ENCODE data around the gene CCNA2.

Gene CCNA2

DNA sequence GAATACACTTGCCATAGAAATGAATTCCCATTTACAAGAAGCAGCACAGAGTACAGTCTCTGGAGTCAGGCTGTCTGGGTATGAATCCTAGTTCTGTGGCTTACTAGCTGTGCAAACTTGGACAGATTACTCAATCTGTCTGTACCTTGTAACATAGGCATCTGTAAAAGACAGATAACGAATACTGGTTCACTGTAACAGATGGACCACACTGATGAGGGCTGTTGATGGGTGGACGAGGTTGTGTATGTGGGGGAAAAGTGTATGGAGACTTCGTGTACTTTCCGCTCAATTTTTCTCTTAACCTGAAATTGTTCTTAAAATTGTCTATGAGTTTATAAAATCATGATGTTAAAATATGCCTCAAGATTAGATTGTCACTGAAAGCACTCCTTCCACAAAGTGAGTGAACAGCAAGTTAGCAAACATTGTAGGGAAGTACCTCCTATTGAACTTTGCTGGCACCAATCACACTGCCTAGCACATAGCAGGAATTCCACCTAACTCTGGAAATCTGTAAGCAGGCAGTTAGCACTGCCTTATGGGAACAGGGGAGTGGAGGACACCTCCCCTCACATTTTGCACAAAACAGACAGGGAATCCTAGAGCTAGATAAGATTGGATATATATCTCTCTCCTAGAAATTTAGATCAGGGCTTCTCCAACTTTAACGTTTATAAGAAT is 29.0 kb downstream of the CCNA2 start:
- Histone ChIP-seq H3K9me2 (replicated peaks; ENCODE audit: insufficient read depth, low read length) (no peaks in the 10 kb centered on the region), H2AFZ (ENCODE audit: low read depth, low read length, severe bottlenecking) (no peak overlapping the region), H3F3A (ENCODE audit: insufficient read depth) (no peaks in the 10 kb centered on the region), H3K36me3 (ENCODE audit: low read length) (no peaks in the 10 kb centered on the region), H3K9ac (ENCODE audit: low read length) (no peak overlapping the region), H3K27ac (ENCODE audit: low read depth, low read length) (no peak overlapping the region), H3K4me2 (ENCODE audit: low read depth, low read length, poor library complexity, severe bottlenecking) (no peak overlapping the region), H3K27me3 (ENCODE audit: low read length) (no peaks in the 10 kb centered on the region), H3K9me3 (ENCODE audit: insufficient read depth, low read length) (no peaks in the 10 kb centered on the region), H3K79me2 (ENCODE audit: insufficient read depth, low read length) (no peaks in the 10 kb centered on the region), H4K20me1 (ENCODE audit: low read depth, low read length) (no peaks in the 10 kb centered on the region), H3K4me3 (ENCODE audit: insufficient read depth, low read length, poor library complexity, severe bottlenecking) (no peak overlapping the region)
- TF ChIP-seq, protein P1, sequence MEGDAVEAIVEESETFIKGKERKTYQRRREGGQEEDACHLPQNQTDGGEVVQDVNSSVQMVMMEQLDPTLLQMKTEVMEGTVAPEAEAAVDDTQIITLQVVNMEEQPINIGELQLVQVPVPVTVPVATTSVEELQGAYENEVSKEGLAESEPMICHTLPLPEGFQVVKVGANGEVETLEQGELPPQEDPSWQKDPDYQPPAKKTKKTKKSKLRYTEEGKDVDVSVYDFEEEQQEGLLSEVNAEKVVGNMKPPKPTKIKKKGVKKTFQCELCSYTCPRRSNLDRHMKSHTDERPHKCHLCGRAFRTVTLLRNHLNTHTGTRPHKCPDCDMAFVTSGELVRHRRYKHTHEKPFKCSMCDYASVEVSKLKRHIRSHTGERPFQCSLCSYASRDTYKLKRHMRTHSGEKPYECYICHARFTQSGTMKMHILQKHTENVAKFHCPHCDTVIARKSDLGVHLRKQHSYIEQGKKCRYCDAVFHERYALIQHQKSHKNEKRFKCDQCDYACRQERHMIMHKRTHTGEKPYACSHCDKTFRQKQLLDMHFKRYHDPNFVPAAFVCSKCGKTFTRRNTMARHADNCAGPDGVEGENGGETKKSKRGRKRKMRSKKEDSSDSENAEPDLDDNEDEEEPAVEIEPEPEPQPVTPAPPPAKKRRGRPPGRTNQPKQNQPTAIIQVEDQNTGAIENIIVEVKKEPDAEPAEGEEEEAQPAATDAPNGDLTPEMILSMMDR (IDR thresholded peaks at IDR 0.05; ENCODE audit: insufficient read depth, low read length, poor library complexity, severe bottlenecking): no peak
- TF ChIP-seq EZH2phosphoT487 (conservative IDR thresholded peaks at IDR 0.05; ENCODE audit: low read length): no peak

- Histone ChIP-seq H3K27me3 (ENCODE audit: low read length) (no peaks in the 10 kb centered on the region), H3K79me2 (ENCODE audit: insufficient read depth, low read length) (no peaks in the 10 kb centered on the region), H3K9me3 (ENCODE audit: insufficient read depth, low read length) (no peaks in the 10 kb centered on the region), H3K36me3 (ENCODE audit: low read length) (no peaks in the 10 kb centered on the region), H3K4me2 (ENCODE audit: low read depth, low read length, poor library complexity, severe bottlenecking) (no peak overlapping the region), H3K27ac (ENCODE audit: low read depth, low read length) (no peak overlapping the region), H3K9me2 (replicated peaks; ENCODE audit: insufficient read depth, low read length) (no peaks in the 10 kb centered on the region), H3K9ac (ENCODE audit: low read length) (no peak overlapping the region), H2AFZ (ENCODE audit: low read depth, low read length, severe bottlenecking) (no peak overlapping the region), H3K4me3 (ENCODE audit: insufficient read depth, low read length, poor library complexity, severe bottlenecking) (no peak overlapping the region), H3F3A (ENCODE audit: insufficient read depth) (no peaks in the 10 kb centered on the region), H4K20me1 (ENCODE audit: low read depth, low read length) (no peaks in the 10 kb centered on the region)
- TF ChIP-seq, protein P1 (IDR thresholded peaks at IDR 0.05; ENCODE audit: insufficient read depth, low read length, poor library complexity, severe bottlenecking): no peak
- TF ChIP-seq EZH2phosphoT487 (conservative IDR thresholded peaks at IDR 0.05; ENCODE audit: low read length): no peak
Observed at GRCh38 chr4:121792966-121793365, 30.7 kb downstream of the CCNA2 start.

DNA sequence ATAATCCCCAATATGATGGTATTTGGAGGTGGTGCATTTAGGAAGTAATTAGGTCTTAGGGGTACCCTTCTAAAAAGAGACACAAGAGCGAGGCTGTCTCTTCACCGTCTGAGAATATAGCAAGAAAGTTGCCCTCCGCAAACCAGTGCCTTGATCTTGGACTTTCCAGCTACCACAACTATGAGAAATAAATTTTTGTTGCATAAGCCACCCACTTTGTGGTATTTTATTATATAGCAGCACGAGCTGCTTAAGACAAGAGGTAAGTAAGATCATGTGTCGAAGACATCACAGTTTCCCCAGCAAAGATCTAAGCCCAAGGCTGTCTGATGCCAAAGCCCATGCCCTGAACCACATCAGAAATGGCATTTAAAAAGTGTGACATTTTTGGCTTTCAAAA is 32.2 kb downstream of the CCNA2 start:
- no peak overlapping the region for H3K9ac ChIP-seq (ENCODE audit: low read length)
- H2AFZ ChIP-seq (ENCODE audit: low read depth, low read length, severe bottlenecking): no peak overlapping the region
- no peaks in the 10 kb centered on the region for H4K20me1 ChIP-seq (ENCODE audit: low read depth, low read length)
- H3K36me3 ChIP-seq (ENCODE audit: low read length): no peaks in the 10 kb centered on the region
- no peaks in the 10 kb centered on the region for H3K9me3 ChIP-seq (ENCODE audit: insufficient read depth, low read length)
- no peak overlapping the region for H3K27ac ChIP-seq (ENCODE audit: low read depth, low read length)
- no peaks in the 10 kb centered on the region for H3K9me2 ChIP-seq (replicated peaks; ENCODE audit: insufficient read depth, low read length)
- H3K4me3 ChIP-seq (ENCODE audit: insufficient read depth, low read length, poor library complexity, severe bottlenecking): no peak overlapping the region
- no peaks in the 10 kb centered on the region for H3F3A ChIP-seq (ENCODE audit: insufficient read depth)
- TF ChIP-seq, protein P1 (IDR thresholded peaks at IDR 0.05; ENCODE audit: insufficient read depth, low read length, poor library complexity, severe bottlenecking): no peak
- TF ChIP-seq EZH2phosphoT487 (conservative IDR thresholded peaks at IDR 0.05; ENCODE audit: low read length): no peak
- no peaks in the 10 kb centered on the region for H3K27me3 ChIP-seq (ENCODE audit: low read length)
- H3K79me2 ChIP-seq (ENCODE audit: insufficient read depth, low read length): no peaks in the 10 kb centered on the region
- no peak overlapping the region for H3K4me2 ChIP-seq (ENCODE audit: low read depth, low read length, poor library complexity, severe bottlenecking)
